ENCODE results near the gene SREK1.

Gene SREK1

GRCh38 chr5:66161356-66161755 lies 17.3 kb downstream of the SREK1 start:
- no peak for FAIRE-seq
- TF ChIP-seq CTCF (IDR thresholded peaks at IDR 0.05; ENCODE audit: insufficient read depth, missing control alignments): no peak
- DNase-seq (ENCODE audit: insufficient read length, low spot score): no peak

DNA sequence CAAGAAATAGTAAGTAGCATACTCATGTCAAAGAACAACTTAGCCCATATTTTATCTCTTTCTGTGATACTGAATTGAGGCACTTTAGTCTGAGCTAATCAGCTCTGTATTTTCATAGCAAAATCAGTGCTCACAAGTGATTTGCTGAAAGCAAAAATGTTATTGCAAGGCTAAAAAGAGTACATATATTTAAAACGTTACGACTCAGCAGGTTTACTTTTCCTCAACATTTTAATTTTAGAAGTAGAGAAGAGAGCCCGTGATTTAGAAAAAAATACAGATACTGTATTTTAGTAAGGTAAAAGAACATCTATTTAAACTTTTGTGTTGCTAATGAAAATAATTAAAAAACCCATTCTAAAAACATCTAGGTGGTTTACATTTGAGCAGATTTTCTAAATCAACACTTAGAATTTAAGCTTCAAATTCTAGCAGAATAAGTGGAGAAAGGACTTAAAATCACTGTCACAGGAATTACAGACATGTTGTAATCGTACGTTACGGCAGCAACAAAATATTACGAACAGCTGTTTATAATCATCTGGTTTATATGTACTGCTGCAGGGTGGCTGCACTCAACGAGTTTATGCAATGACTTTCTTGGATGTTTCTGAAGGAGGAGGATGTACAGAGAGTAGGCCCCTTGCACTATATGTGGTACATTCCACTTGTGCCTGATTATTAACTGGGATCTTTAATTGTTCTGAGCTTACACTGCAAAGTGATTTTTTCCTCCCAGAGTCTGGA lies 20.1 kb downstream of the SREK1 start:
- TF ChIP-seq CTCF (IDR thresholded peaks at IDR 0.05; ENCODE audit: insufficient read depth, missing control alignments): no peak
- FAIRE-seq (peak; percentile 32), DNase-seq (ENCODE audit: insufficient read length, low spot score) (no peak)

- no peak for DNase-seq (ENCODE audit: insufficient read length, low spot score)
- no peak for TF ChIP-seq CTCF (IDR thresholded peaks at IDR 0.05; ENCODE audit: insufficient read depth, missing control alignments)
- FAIRE-seq: no peak
Observed at GRCh38 chr5:66168226-66168625, 24.1 kb downstream of the SREK1 start.

DNA sequence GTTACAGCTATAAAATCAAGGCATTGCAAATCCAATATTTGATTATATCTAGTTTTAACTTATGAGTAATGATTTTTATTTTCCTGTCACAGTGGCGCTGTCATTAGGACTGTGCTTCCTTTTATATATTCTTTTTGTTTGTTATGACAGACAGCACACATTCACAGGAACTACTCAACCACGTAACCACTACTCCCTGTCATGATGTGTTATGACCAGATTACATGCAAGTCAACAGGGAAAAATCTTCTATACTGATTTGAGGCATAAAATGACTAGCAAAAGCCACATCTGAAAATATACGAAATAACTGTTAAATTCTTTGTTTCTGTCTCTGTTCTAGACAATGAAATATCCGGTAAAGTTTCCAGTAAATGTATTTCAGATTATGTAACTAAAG lies 25.4 kb downstream of the SREK1 start:
- no peak for DNase-seq (ENCODE audit: insufficient read length, low spot score)
- no peak for FAIRE-seq
- no peak for TF ChIP-seq CTCF (IDR thresholded peaks at IDR 0.05; ENCODE audit: insufficient read depth, missing control alignments)

GRCh38 chr5:66170195-66170919 lies 26.3 kb downstream of the SREK1 start:
- TF ChIP-seq CTCF (IDR thresholded peaks at IDR 0.05; ENCODE audit: insufficient read depth, missing control alignments): no peak
- DNase-seq (ENCODE audit: insufficient read length, low spot score): no peak
- no peak for FAIRE-seq

DNA sequence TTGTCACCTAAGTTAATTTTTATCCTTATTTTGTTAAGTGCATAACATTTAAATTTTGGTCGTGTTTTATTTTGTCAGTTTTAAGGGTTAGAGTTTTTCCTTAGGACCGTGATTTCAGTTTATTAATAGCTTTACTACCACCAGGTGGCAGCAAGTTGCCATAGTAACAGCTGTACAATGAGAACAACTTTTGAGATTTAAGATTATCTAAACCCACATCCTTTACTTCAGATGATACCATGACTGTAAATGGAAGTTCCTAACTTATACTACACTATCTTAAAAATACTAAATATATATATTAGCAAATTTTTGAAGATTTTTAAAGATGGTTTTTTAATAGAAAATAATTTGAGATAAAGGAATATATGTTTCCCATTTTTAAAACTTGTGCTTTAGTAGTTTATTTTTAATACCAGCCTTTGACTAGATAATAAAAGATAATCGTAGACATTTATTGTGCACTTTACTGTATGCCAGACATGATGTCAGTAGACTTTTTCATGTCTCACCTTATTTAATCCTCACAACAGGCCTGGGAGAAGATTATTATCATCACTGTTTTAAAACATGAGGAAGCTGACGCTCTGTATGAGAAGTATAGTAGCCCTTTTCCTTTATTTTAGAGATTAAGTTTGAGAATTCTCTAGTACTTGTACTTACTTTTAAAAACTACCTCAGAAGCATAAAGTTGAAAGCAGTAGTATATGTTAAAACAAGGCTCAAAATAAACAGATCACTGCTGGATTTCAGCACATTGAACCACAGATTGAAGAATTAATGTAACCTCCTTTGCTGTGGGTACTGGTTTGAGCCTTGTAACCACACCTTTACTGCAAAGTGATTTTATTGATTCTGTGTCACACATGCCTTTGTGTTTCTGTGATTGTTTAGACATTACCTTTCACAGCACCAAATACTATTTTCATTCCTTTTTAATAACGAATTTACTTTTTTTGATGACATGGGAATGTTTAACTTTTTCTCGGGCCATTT lies 27.5 kb downstream of the SREK1 start:
- DNase-seq (ENCODE audit: insufficient read length, low spot score): no peak
- peak; percentile 51 for TF ChIP-seq CTCF (IDR thresholded peaks at IDR 0.05; ENCODE audit: insufficient read depth, missing control alignments)
- no peak for FAIRE-seq

Data from D721Med (cell line).